Measurements from ENCODE around the gene GPR108. TPM values are rescaled to one million over a fixed set of nuclear protein-coding genes. Genes with fewer than 3 reads are reported as not detected.
"Not testable (repeated sequence)": the region's sequence is repeated elsewhere in the genome, so short reads cannot be mapped to it uniquely, and the experiment has no call there.

GPR108 gene
- polyA plus RNA-seq, 3 donors, result 90.9 to 147 (median 129) TPM

DNA sequence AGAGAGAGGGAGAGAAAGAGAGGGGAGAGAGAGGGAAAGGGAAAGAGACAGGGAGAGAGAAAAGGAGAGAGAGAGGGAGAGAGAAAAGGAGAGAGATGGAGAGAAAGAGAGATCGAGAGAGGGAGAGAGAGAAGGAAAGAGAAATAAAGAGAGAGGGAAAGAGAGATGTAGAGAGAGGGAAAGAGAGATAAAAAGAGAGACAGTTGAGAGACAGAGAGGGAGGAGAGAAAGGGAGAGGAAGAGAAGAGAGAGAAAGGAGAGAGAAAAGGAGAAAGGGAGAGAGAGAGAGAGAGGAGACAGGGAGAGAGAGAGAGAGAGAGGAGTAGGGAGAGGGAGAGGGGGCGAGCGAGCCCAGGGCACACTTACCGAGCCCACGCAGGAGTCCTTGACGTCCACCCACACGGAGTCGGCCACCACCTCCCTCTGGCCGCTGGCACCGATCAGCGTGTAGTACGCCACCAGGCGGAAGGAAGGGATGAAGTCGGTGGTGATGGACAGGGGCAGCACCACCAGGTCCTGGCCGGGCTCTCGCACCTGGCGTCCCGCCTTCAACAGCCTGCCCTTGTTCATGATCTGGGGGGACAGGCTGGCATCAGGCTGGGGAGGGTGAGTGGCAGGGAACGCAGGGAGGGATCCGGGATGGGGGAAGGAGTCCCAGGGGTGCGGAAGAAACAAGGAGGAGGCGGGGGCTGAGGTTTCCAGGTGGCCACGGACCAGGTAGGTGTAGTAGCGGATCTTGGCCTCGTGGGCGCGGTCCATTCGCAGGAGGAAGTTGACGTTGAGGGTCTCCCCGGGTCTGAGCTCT lies 26.9 kb downstream of the GPR108 start:
- no peaks in the 10 kb centered on the region for H3K79me2 ChIP-seq (ENCODE audit: insufficient read depth, low read length)
- H3K9me3 ChIP-seq (replicated peaks in 1 of 2; ENCODE audit: control insufficient read depth in 1 of 2, insufficient read depth in 1 of 2, low read length in 2 of 2), result no peaks in the 10 kb centered on the region
- peak; percentile 31 to 50 (median 45) for DNase-seq
- H3K27ac Mint-ChIP-seq, result peak overlapping the region in 1 of 7 donors; percentile 30
- H3K4me3 Mint-ChIP-seq, result peak overlapping the region in 1 of 2 donors; percentile 75
- H3K36me3 Mint-ChIP-seq, result no peaks in the 10 kb centered on the region
- no peak overlapping the region for H3K9ac ChIP-seq (ENCODE audit: insufficient read depth, low read length, poor library complexity, severe bottlenecking)
- peaks cover 43 to 55% (median 44%) of the 10 kb centered on the region in 3 donors for H3K27me3 Mint-ChIP-seq (ENCODE audit: low read depth in 3 of 3)
- intact Hi-C loops (cut with micrococcal nuclease), result loop anchor here in 1 of 2 donors (5.0 kb wide), 1 partner anchor 78 kb away; no protein-coding TSS in a partner anchor
- no peak overlapping the region for H3K4me3 ChIP-seq (replicated peaks in 1 of 3; ENCODE audit: low read depth in 2 of 3, low read length in 3 of 3)
- peak; percentile 49 for TF ChIP-seq CTCF (IDR thresholded peaks at IDR 0.05)
- no peaks in the 10 kb centered on the region for H3K4me1 ChIP-seq (ENCODE audit: control insufficient read depth in 1 of 2, insufficient read depth in 2 of 2, low read length in 2 of 2)
- no peaks in the 10 kb centered on the region for H3K36me3 ChIP-seq (replicated peaks in 1 of 2; ENCODE audit: control insufficient read depth in 1 of 2, insufficient read depth in 2 of 2, low read length in 2 of 2)
- peaks cover 0 to 12% (median 0%) of the 10 kb centered on the region in 7 donors for H3K9me3 Mint-ChIP-seq
- H3K4me1 Mint-ChIP-seq, result peaks cover 9% of the 10 kb centered on the region
- WGBS (ENCODE audit: insufficient coverage), result 15% methylated on average over 29 of the region's 30 CpGs
- H3K27me3 ChIP-seq (ENCODE audit: control insufficient read depth in 2 of 2, insufficient read depth in 2 of 2, low read length in 2 of 2), result peaks cover 3 to 30% of the 10 kb centered on the region in 2 donors
- no peak overlapping the region for H3K4me2 ChIP-seq (replicated peaks; ENCODE audit: extremely low read depth, low read length, poor library complexity, severe bottlenecking)
- H2AFZ ChIP-seq (ENCODE audit: insufficient read depth, low read depth, low read length, poor library complexity, severe bottlenecking), result no peak overlapping the region
- no peak overlapping the region for H3K27ac ChIP-seq (ENCODE audit: low read depth in 1 of 2, low read length in 2 of 2)
- H4K20me1 ChIP-seq (ENCODE audit: insufficient read depth, low read length), result no peaks in the 10 kb centered on the region

- Mint-ChIP-seq H3K4me1 (peaks cover 9% of the 10 kb centered on the region), H3K27ac (no peak overlapping the region), H3K4me3 (peak overlapping the region in 1 of 2 donors; percentile 59), H3K27me3 (ENCODE audit: low read depth in 3 of 3) (peaks cover 44 to 58% (median 46%) of the 10 kb centered on the region in 3 donors), H3K9me3 (peaks cover 0 to 12% (median 0%) of the 10 kb centered on the region in 7 donors), H3K36me3 (no peaks in the 10 kb centered on the region)
- no peak for DNase-seq
- Histone ChIP-seq H3K9me3 (replicated peaks in 1 of 2; ENCODE audit: control insufficient read depth in 1 of 2, insufficient read depth in 1 of 2, low read length in 2 of 2) (no peaks in the 10 kb centered on the region), H3K4me3 (replicated peaks in 1 of 3; ENCODE audit: low read depth in 2 of 3, low read length in 3 of 3) (no peak overlapping the region), H4K20me1 (ENCODE audit: insufficient read depth, low read length) (no peaks in the 10 kb centered on the region), H3K36me3 (replicated peaks in 1 of 2; ENCODE audit: control insufficient read depth in 1 of 2, insufficient read depth in 2 of 2, low read length in 2 of 2) (no peaks in the 10 kb centered on the region), H3K9ac (ENCODE audit: insufficient read depth, low read length, poor library complexity, severe bottlenecking) (no peak overlapping the region), H3K27ac (ENCODE audit: low read depth in 1 of 2, low read length in 2 of 2) (no peak overlapping the region), H3K4me2 (replicated peaks; ENCODE audit: extremely low read depth, low read length, poor library complexity, severe bottlenecking) (no peak overlapping the region), H3K27me3 (ENCODE audit: control insufficient read depth in 2 of 2, insufficient read depth in 2 of 2, low read length in 2 of 2) (peaks cover 3 to 28% of the 10 kb centered on the region in 2 donors), H2AFZ (ENCODE audit: insufficient read depth, low read depth, low read length, poor library complexity, severe bottlenecking) (no peak overlapping the region), H3K79me2 (ENCODE audit: insufficient read depth, low read length) (no peaks in the 10 kb centered on the region), H3K4me1 (ENCODE audit: control insufficient read depth in 1 of 2, insufficient read depth in 2 of 2, low read length in 2 of 2) (no peaks in the 10 kb centered on the region)
- TF ChIP-seq CTCF (IDR thresholded peaks at IDR 0.05), result no peak
- 44% methylated on average over 12 of the region's 14 CpGs for WGBS (ENCODE audit: insufficient coverage)
- intact Hi-C loops (cut with micrococcal nuclease), result loop anchor here in 1 of 2 donors (10.0 kb wide), 1 partner anchor 65 kb away; no protein-coding TSS in a partner anchor
Measured at GRCh38 chr19:6709549-6709948, 27.8 kb downstream of the GPR108 start.

- not testable (repeated sequence) for H2AFZ ChIP-seq (ENCODE audit: insufficient read depth, low read depth, low read length, poor library complexity, severe bottlenecking); H3K4me1 ChIP-seq (ENCODE audit: control insufficient read depth in 1 of 2, insufficient read depth in 2 of 2, low read length in 2 of 2); H3K27ac Mint-ChIP-seq; H3K4me3 ChIP-seq (replicated peaks in 1 of 3; ENCODE audit: low read depth in 2 of 3, low read length in 3 of 3); H3K27ac ChIP-seq (ENCODE audit: low read depth in 1 of 2, low read length in 2 of 2); H3K36me3 ChIP-seq (replicated peaks in 1 of 2; ENCODE audit: control insufficient read depth in 1 of 2, insufficient read depth in 2 of 2, low read length in 2 of 2); H3K4me1 Mint-ChIP-seq; H4K20me1 ChIP-seq (ENCODE audit: insufficient read depth, low read length); H3K4me2 ChIP-seq (replicated peaks; ENCODE audit: extremely low read depth, low read length, poor library complexity, severe bottlenecking); H3K9me3 ChIP-seq (replicated peaks in 1 of 2; ENCODE audit: control insufficient read depth in 1 of 2, insufficient read depth in 1 of 2, low read length in 2 of 2); DNase-seq; H3K79me2 ChIP-seq (ENCODE audit: insufficient read depth, low read length); H3K36me3 Mint-ChIP-seq; H3K9ac ChIP-seq (ENCODE audit: insufficient read depth, low read length, poor library complexity, severe bottlenecking)
- WGBS (ENCODE audit: insufficient coverage), result 94% methylated on average over 10 of the region's 12 CpGs
- Mint-ChIP-seq H3K27me3 (ENCODE audit: low read depth in 3 of 3) (peaks cover 43 to 56% (median 44%) of the 10 kb centered on the region in 3 donors), H3K4me3 (peak overlapping the region in 1 of 2 donors; percentile 59), H3K9me3 (peaks cover 0 to 12% (median 0%) of the 10 kb centered on the region in 7 donors)
- peaks cover 3 to 28% of the 10 kb centered on the region in 2 donors for H3K27me3 ChIP-seq (ENCODE audit: control insufficient read depth in 2 of 2, insufficient read depth in 2 of 2, low read length in 2 of 2)
- intact Hi-C loops (cut with micrococcal nuclease), result loop anchor here in 1 of 2 donors (10.0 kb wide), 1 partner anchor 64 kb away; no protein-coding TSS in a partner anchor
Measured at GRCh38 chr19:6708913-6709312, 28.5 kb downstream of the GPR108 start.

Data from CD14-positive monocyte (primary cell).